HG03342 (cell line): ENCODE measurements around the gene AKAP13.
"Not testable (repeated sequence)": the region's sequence is repeated elsewhere in the genome, so short reads cannot be mapped to it uniquely, and the experiment has no call there.

Experiments
- ATAC-seq: cut with Tn5 transposase; IDR thresholded peaks from one replicate; pipeline ENCODE4 v1.9.1; 2021; ENCODE audit warnings: mild to moderate bottlenecking, moderate library complexity; ENCODE audit not compliant: unreplicated experiment

Gene AKAP13

GRCh38 chr15:85531083-85531482 lies 150.7 kb downstream of the AKAP13 start:
- no peak for ATAC-seq

- no peak for ATAC-seq
Observed at GRCh38 chr15:85532689-85533088, 152.3 kb downstream of the AKAP13 start.

- peak; percentile 88 for ATAC-seq
Observed at GRCh38 chr15:85534031-85534430, 153.6 kb downstream of the AKAP13 start.

GRCh38 chr15:85535533-85536330 lies 155.3 kb downstream of the AKAP13 start:
- not testable (repeated sequence) for ATAC-seq

GRCh38 chr15:85536341-85536740 lies 155.9 kb downstream of the AKAP13 start:
- no peak for ATAC-seq

- no peak for ATAC-seq
Observed at GRCh38 chr15:85539491-85539890, 159.1 kb downstream of the AKAP13 start.

- ATAC-seq = no peak
Observed at GRCh38 chr15:85540085-85540797, 159.8 kb downstream of the AKAP13 start.

- ATAC-seq = peak; percentile 72
Observed at GRCh38 chr15:85541744-85542143, 161.3 kb downstream of the AKAP13 start.

GRCh38 chr15:85542488-85542887 lies 162.1 kb downstream of the AKAP13 start:
- no peak for ATAC-seq

- no peak for ATAC-seq
Observed at GRCh38 chr15:85542895-85543331, 162.5 kb downstream of the AKAP13 start.

GRCh38 chr15:85543741-85544155 lies 163.3 kb downstream of the AKAP13 start:
- ATAC-seq = no peak

- ATAC-seq = no peak
Observed at GRCh38 chr15:85545185-85545584, 164.8 kb downstream of the AKAP13 start.

GRCh38 chr15:85545752-85546151 lies 165.3 kb downstream of the AKAP13 start:
- no peak for ATAC-seq

- ATAC-seq = no peak
Observed at GRCh38 chr15:85547386-85547785, 167.0 kb downstream of the AKAP13 start.

- ATAC-seq = no peak
Observed at GRCh38 chr15:85550283-85550682, 169.9 kb downstream of the AKAP13 start.

GRCh38 chr15:85551221-85551832 lies 170.9 kb downstream of the AKAP13 start:
- no peak for ATAC-seq

GRCh38 chr15:85554852-85555521 lies 174.6 kb downstream of the AKAP13 start:
- peak; percentile 43 for ATAC-seq

GRCh38 chr15:85555875-85556617 lies 175.6 kb downstream of the AKAP13 start:
- peak; percentile 59 for ATAC-seq

GRCh38 chr15:85556618-85556895 lies 176.2 kb downstream of the AKAP13 start:
- no peak for ATAC-seq

- no peak for ATAC-seq
Observed at GRCh38 chr15:85557385-85557784, 177.0 kb downstream of the AKAP13 start.

GRCh38 chr15:85558848-85559247 lies 178.4 kb downstream of the AKAP13 start:
- no peak for ATAC-seq
